ENCODE results near the gene MAEA.

GRCh38 chr4:1369479-1370079, 79.9 kb downstream of the MAEA start:
- TF ChIP-seq CTCF (IDR thresholded peaks at IDR 0.05): no peak
- TF ChIP-seq POLR2AphosphoS5 (IDR thresholded peaks at IDR 0.05; ENCODE audit: insufficient read depth in 1 of 2, low read depth in 1 of 2): no peak
- no peak for TF ChIP-seq POLR2A (IDR thresholded peaks at IDR 0.05)
